DOHH2 (cell line): Measurements from ENCODE around the gene DBN1.

ENCODE experiments used
- H3F3A ChIP-seq: fragments of 200-600 bp; sonication (generic), shearing (Covaris generic); 2 replicates; pipeline ENCODE4 v1.6.0; 2016; ENCODE audit warnings: antibody characterized with exemption, mild to moderate bottlenecking; ENCODE audit not compliant: control insufficient read depth, insufficient read depth
- H3K27ac ChIP-seq: fragments of 200-600 bp; sonication (generic); 2 replicates; pipeline ENCODE4 v1.5.1; 2014; ENCODE audit warnings: low read depth, mild to moderate bottlenecking, low read length, moderate library complexity
- H3K27me3 ChIP-seq: fragments of 200-600 bp; sonication (generic); 2 replicates; pipeline ENCODE4 v1.6.1; 2014; ENCODE audit warnings: mild to moderate bottlenecking, low read length, mixed read lengths; ENCODE audit not compliant: control insufficient read depth
- H3K36me3 ChIP-seq: fragments of 200-600 bp; sonication (generic); 2 replicates; pipeline ENCODE4 v1.6.1; 2014; ENCODE audit warnings: mild to moderate bottlenecking, low read length, moderate library complexity, mixed read lengths; ENCODE audit not compliant: control insufficient read depth
- H3K4me1 ChIP-seq: fragments of 200-600 bp; sonication (generic); 2 replicates; pipeline ENCODE4 v1.6.1; 2014; ENCODE audit warnings: mild to moderate bottlenecking, low read length, mixed read lengths; ENCODE audit not compliant: control insufficient read depth
- H3K4me2 ChIP-seq: fragments of 200-600 bp; sonication (generic); 2 replicates; pipeline ENCODE4 v1.6.0; 2014; ENCODE audit warnings: mild to moderate bottlenecking, low read length, moderate library complexity
- H3K4me3 ChIP-seq: fragments of 200-600 bp; sonication (generic); 2 replicates; pipeline ENCODE4 v1.5.1; 2014; ENCODE audit warnings: mild to moderate bottlenecking, low read length, mixed read lengths
- H3K79me2 ChIP-seq: fragments of 200-600 bp; sonication (generic); 2 replicates; pipeline ENCODE4 v1.6.1; 2014; ENCODE audit warnings: mild to moderate bottlenecking, low read length, mixed read lengths; ENCODE audit not compliant: control insufficient read depth
- H3K9me2 ChIP-seq: fragments of 200-600 bp; sonication (generic); replicated peaks from 2 replicates; pipeline ENCODE4 v1.6.1; 2014; ENCODE audit warnings: mild to moderate bottlenecking, low read length, mixed read lengths; ENCODE audit not compliant: control insufficient read depth
- H3K9me3 ChIP-seq: fragments of 200-600 bp; sonication (generic); 2 replicates; pipeline ENCODE4 v1.6.1; 2014; ENCODE audit warnings: antibody characterized with exemption, low read length, mixed read lengths; ENCODE audit not compliant: control insufficient read depth, insufficient read depth
- H4K20me1 ChIP-seq: fragments of 200-600 bp; sonication (generic); 2 replicates; pipeline ENCODE4 v1.6.0; 2014; ENCODE audit warnings: low read depth, mild to moderate bottlenecking, antibody characterized with exemption, low read length, moderate library complexity; ENCODE audit not compliant: control insufficient read depth, insufficient read depth
- EZH2phosphoT487 ChIP-seq: fragments of 200-600 bp; sonication (generic); IDR thresholded peaks from 2 replicates; pipeline ENCODE4 v1.6.1; 2017; ENCODE audit warnings: borderline replicate concordance, mild to moderate bottlenecking, antibody characterized with exemption, low read length, moderate library complexity, mixed read lengths
- TF ChIP-seq, protein P1 (sequence below): fragments of 200-600 bp; sonication (generic); IDR thresholded peaks from one replicate; pipeline ENCODE4 v1.5.1; 2014; ENCODE audit warnings: antibody characterized with exemption, mild to moderate bottlenecking, low read depth, low read length; ENCODE audit not compliant: poor library complexity, severe bottlenecking

The DBN1 gene

DNA sequence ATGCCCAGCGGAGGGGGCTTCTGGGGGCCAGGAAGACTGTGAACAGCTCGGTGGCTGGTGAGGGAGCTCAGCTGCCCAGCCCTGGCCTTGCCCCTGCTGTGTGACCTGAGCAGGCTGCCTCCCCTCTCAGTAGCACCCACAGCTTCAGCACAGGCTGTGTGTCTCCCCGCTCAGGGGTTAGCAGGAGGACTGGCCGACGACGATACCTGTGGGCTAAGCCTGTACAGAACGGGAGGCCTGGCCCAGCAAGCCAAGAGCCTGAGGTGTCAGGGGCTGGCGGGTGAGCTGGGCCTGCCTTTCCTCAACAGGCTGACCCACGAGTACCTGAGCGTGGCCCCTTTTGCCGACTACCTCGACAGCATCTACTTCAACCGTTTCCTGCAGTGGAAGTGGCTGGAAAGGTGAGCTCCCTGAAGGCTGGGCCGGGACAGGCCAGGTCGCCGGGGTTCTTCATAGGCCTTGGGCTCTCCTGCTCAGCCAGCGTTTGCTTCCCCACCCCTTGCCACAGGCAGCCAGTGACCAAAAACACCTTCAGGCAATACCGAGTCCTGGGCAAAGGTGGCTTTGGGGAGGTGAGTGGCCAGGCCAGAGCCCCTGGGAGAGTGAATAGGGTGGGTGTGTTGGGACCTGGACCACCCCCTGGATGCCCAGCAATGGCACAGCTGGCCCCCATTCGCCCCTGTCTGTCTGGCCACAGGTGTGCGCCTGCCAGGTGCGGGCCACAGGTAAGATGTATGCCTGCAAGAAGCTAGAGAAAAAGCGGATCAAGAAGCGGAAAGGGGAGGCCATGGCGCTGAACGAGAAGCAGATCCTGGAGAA lies 40.4 kb downstream of the DBN1 start:
- H3K79me2 ChIP-seq: peaks cover 39% of the 10 kb centered on the region
- H3F3A ChIP-seq: peaks cover 23% of the 10 kb centered on the region
- peaks cover 6% of the 10 kb centered on the region; the same call in 1 of the 2 replicates for H4K20me1 ChIP-seq
- TF ChIP-seq, protein P1, sequence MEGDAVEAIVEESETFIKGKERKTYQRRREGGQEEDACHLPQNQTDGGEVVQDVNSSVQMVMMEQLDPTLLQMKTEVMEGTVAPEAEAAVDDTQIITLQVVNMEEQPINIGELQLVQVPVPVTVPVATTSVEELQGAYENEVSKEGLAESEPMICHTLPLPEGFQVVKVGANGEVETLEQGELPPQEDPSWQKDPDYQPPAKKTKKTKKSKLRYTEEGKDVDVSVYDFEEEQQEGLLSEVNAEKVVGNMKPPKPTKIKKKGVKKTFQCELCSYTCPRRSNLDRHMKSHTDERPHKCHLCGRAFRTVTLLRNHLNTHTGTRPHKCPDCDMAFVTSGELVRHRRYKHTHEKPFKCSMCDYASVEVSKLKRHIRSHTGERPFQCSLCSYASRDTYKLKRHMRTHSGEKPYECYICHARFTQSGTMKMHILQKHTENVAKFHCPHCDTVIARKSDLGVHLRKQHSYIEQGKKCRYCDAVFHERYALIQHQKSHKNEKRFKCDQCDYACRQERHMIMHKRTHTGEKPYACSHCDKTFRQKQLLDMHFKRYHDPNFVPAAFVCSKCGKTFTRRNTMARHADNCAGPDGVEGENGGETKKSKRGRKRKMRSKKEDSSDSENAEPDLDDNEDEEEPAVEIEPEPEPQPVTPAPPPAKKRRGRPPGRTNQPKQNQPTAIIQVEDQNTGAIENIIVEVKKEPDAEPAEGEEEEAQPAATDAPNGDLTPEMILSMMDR: no peak
- no peak for TF ChIP-seq EZH2phosphoT487
- no peaks in the 10 kb centered on the region for H3K27me3 ChIP-seq
- H3K36me3 ChIP-seq: peaks cover 84% of the 10 kb centered on the region
- no peak overlapping the region for H3K27ac ChIP-seq
- H3K4me2 ChIP-seq: 0 out of 2 replicates have a peak overlapping the region, but pooled peaks have one; percentile 90
- no peaks in the 10 kb centered on the region for H3K9me3 ChIP-seq
- H3K4me1 ChIP-seq: peaks cover 49% of the 10 kb centered on the region
- H3K4me3 ChIP-seq: no peak overlapping the region
- no peaks in the 10 kb centered on the region for H3K9me2 ChIP-seq

DNA sequence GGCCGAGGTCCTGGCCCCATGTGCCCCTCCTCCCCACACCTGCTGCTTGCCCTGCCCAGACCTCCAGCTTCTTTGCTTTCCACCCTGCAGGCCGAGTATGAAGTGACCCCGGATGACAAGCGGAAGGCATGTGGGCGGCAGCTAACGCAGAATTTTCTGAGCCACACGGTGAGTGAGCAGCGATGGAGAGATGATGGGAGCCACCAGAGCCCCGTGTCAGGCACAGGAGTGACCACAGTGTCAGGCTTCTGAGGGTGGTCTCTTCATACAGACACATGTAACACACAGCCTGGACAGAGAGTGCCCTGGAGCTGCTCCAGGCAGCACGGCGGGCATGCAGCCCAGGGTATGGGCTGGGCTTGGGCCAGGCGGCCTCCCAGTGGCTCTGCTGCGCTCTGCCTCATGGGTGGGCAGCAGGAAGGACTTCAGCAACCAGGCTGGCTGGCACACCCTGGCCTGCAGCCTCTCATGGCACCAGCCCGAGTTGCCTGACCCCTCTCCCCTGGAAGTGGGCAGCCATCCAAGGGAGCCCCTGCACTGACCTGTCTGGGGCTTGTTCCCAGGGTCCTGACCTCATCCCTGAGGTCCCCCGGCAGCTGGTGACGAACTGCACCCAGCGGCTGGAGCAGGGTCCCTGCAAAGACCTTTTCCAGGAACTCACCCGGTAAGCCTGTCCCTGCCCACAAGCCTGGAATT lies 41.1 kb downstream of the DBN1 start:
- H3K4me1 ChIP-seq: peaks cover 55% of the 10 kb centered on the region
- H3K27ac ChIP-seq: peak overlapping the region; percentile 94
- H3K4me3 ChIP-seq: peak overlapping the region; percentile 77
- peaks cover 84% of the 10 kb centered on the region for H3K36me3 ChIP-seq
- peak overlapping the region; percentile 90 for H3K4me2 ChIP-seq
- H3K27me3 ChIP-seq: no peaks in the 10 kb centered on the region
- TF ChIP-seq, protein P1: no peak
- no peak for TF ChIP-seq EZH2phosphoT487
- no peaks in the 10 kb centered on the region for H3K9me2 ChIP-seq
- H4K20me1 ChIP-seq: peaks cover 6% of the 10 kb centered on the region; the same call in 1 of the 2 replicates
- H3F3A ChIP-seq: peaks cover 23% of the 10 kb centered on the region
- peaks cover 46% of the 10 kb centered on the region for H3K79me2 ChIP-seq
- no peaks in the 10 kb centered on the region for H3K9me3 ChIP-seq

DNA sequence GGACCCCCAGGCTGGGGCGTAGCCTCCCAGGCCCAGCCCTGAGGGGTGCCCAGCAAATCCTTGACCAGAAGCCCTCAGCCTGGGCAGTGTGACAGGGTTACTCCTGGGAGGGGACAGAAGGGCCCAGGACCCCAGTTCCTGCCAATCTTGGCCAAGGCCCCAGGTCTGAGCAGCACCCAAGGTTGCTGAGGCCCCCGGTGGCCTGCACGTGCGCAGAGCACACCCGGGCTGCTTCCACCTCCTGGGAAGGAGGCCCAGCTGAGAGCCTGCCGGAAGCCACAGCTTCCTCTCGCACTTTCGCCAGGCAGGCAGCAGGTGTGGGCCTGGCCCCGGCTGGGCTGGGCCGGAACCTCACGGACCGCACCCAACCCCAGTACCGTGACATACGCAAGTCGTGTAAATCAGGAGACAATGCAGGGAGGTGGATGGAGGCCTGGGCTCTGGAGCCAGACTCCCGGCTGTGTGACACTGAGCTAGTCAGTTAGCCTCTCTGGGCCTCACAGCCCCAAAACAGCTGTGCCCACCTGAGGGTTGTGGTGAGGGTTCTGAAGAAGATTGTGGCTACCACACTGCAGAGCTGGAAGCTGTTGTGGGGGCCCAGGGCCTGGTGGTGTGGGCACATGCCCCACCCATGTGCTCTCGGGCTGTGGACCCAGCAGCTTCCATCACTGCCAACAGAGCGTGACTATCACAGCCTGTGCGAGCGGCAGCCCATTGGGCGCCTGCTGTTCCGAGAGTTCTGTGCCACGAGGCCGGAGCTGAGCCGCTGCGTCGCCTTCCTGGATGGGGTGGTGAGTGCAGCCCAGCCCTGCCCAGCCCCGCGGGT lies 41.9 kb downstream of the DBN1 start:
- TF ChIP-seq EZH2phosphoT487: no peak
- TF ChIP-seq, protein P1: no peak
- Histone ChIP-seq H3K36me3 (peaks cover 80% of the 10 kb centered on the region), H3K4me2 (peak overlapping the region; percentile 90), H3K27me3 (no peaks in the 10 kb centered on the region), H3K4me1 (peaks cover 55% of the 10 kb centered on the region), H3K9me3 (no peaks in the 10 kb centered on the region), H3K79me2 (peaks cover 53% of the 10 kb centered on the region), H4K20me1 (peaks cover 6% of the 10 kb centered on the region; the same call in 1 of the 2 replicates), H3F3A (peaks cover 23% of the 10 kb centered on the region), H3K4me3 (peak overlapping the region; percentile 77), H3K9me2 (no peaks in the 10 kb centered on the region), H3K27ac (peak overlapping the region; percentile 94)
